GM18907 (cell line): Measurements from ENCODE around the gene SLC29A2.
A peak's percentile ranks its signal among the peaks of the same experiment; 100 is the strongest.
"Not testable (repeated sequence)": the region's sequence is repeated elsewhere in the genome, so short reads cannot be mapped to it uniquely, and the experiment has no call there.

ENCODE experiments used
- ATAC-seq: cut with Tn5 transposase; IDR thresholded peaks from one replicate; pipeline ENCODE4 v1.9.1; 2021; ENCODE audit warnings: mild to moderate bottlenecking, moderate library complexity; ENCODE audit not compliant: unreplicated experiment

Gene SLC29A2

GRCh38 chr11:66350560-66351235 is 20.9 kb downstream of the SLC29A2 start:
- not testable (repeated sequence) for ATAC-seq

- ATAC-seq = no peak
These were observed 22.5 kb downstream of the SLC29A2 start for GRCh38 chr11:66349084-66349386.

- ATAC-seq = peak; percentile 38
These were observed 23.9 kb downstream of the SLC29A2 start, which contains the start of gene B4GAT1 for GRCh38 chr11:66347425-66348276. B4GAT1 (minus strand) TSS chr11:66347629; CDS start chr11:66347545, 84 bp downstream.

- no peak for ATAC-seq
These were observed 24.8 kb downstream of the SLC29A2 start for GRCh38 chr11:66346476-66347424.

GRCh38 chr11:66345316-66345649 is 26.3 kb downstream of the SLC29A2 start:
- peak; percentile 2 for ATAC-seq

- ATAC-seq = peak; percentile 66
These were observed 26.8 kb downstream of the SLC29A2 start, which contains the start of gene BRMS1 for GRCh38 chr11:66344550-66345315. BRMS1 (minus strand) TSS chr11:66345104; CDS start chr11:66342234, 2,870 bp downstream.

- ATAC-seq = no peak
These were observed 28.4 kb downstream of the SLC29A2 start for GRCh38 chr11:66343176-66343575.

GRCh38 chr11:66341502-66342126 is 29.9 kb downstream of the SLC29A2 start:
- ATAC-seq = no peak

- ATAC-seq = no peak
These were observed 30.7 kb downstream of the SLC29A2 start for GRCh38 chr11:66340596-66341501.

- ATAC-seq = no peak
These were observed 31.7 kb downstream of the SLC29A2 start for GRCh38 chr11:66339686-66340483.

- no peak for ATAC-seq
These were observed 32.3 kb downstream of the SLC29A2 start for GRCh38 chr11:66339162-66339675.

- ATAC-seq = no peak
These were observed 33.0 kb downstream of the SLC29A2 start for GRCh38 chr11:66338276-66339161.

GRCh38 chr11:66337103-66337899 is 34.3 kb downstream of the SLC29A2 start:
- ATAC-seq = no peak

- ATAC-seq = peak; percentile 62
These were observed 35.1 kb downstream of the SLC29A2 start, which contains the start of gene RIN1 for GRCh38 chr11:66336234-66337102. RIN1 (minus strand) TSS chr11:66336434; CDS start chr11:66336402, 32 bp downstream.
